Activated B cell treated with CpG ODN at 0.5 μM for 24 hours (primary cell): Measurements from ENCODE around the gene C6orf62. TPM values are rescaled to one million over a fixed set of nuclear protein-coding genes. Genes with fewer than 3 reads are reported as not detected.
A peak's percentile ranks its signal among the peaks of the same experiment; 100 is the strongest.
"Not testable (repeated sequence)": the region's sequence is repeated elsewhere in the genome, so short reads cannot be mapped to it uniquely, and the experiment has no call there.

ENCODE experiments used
- ATAC-seq: fragments of 200-7000 bp; cut with Tn5 transposase; one replicate; pipeline ENCODE4 v1.10.0; 2021; ENCODE audit warnings: low read depth, mild to moderate bottlenecking, moderate library complexity
- CTCF ChIA-PET: fragments of 350-600 bp; sonication (Branson Sonifier 250); formaldehyde crosslinking; loops from one replicate; lab custom pipeline; 2021; ENCODE audit warnings: antibody characterized with exemption; lab: Charles Lee
- POLR2A ChIA-PET: fragments of 350-600 bp; sonication (Branson Sonifier 250); formaldehyde crosslinking; loops from one replicate; lab custom pipeline; 2021; ENCODE audit warnings: antibody characterized with exemption; lab: Charles Lee
- DNase-seq: peaks from one replicate; pipeline ENCODE4 v3.0.0; 2022
- H3K27ac Mint-ChIP-seq: one replicate; pipeline ENCODE4 v1.8.0; 2020; ENCODE audit warnings: mixed read lengths
- H3K27me3 Mint-ChIP-seq: one replicate; pipeline ENCODE4 v1.8.0; 2021; ENCODE audit warnings: mixed read lengths
- H3K36me3 Mint-ChIP-seq: one replicate; pipeline ENCODE4 v1.8.0; 2021; ENCODE audit warnings: low read depth, mixed read lengths
- H3K4me1 Mint-ChIP-seq: one replicate; pipeline ENCODE4 v1.8.0; 2021; ENCODE audit warnings: mixed read lengths
- H3K4me3 Mint-ChIP-seq: one replicate; pipeline ENCODE4 v1.8.0; 2020; ENCODE audit warnings: mild to moderate bottlenecking, mixed read lengths
- H3K9me3 Mint-ChIP-seq: one replicate; pipeline ENCODE4 v1.8.0; 2020; ENCODE audit warnings: mixed read lengths
- CTCF ChIP-seq: fragments of 200-600 bp; IDR thresholded peaks from one replicate; pipeline ENCODE4 v1.8.0; 2022; ENCODE audit warnings: antibody characterized with exemption, mild to moderate bottlenecking
- intact Hi-C: fragments of 100-400 bp; cut with micrococcal nuclease; formaldehyde crosslinking; loops from one replicate; pipeline ENCODE4 v1.15.1; 2024
- total RNA-seq: library from RNA; stranded (reverse); gene quantifications from 2 replicates; pipeline ENCODE4 v1.2.3, GENCODE V29; 2022

C6orf62 gene
- total RNA-seq, 1 donor from 2014 or later: 135 TPM

DNA sequence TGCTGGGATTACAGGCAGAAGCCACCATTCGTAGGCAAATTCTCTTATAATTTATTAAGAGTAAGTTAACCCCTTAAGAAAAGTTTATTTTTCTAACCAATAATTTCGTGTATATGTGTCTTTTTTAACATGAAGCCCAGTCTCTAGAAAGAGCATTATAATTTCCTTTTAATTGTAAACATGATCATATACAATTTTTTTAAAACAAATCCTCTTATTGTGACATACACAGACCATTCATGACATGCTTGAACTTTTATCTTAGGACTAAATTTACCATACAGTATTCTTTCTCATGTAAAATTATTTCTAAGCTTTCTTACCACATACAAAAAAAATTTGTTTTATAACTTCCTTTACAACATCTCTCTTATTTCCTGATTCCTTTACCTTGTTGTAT lies 45.3 kb downstream of the C6orf62 start:
- Mint-ChIP-seq H3K4me3 (no peak overlapping the region), H3K9me3 (peaks cover 8% of the 10 kb centered on the region), H3K36me3 (peaks cover 11% of the 10 kb centered on the region), H3K27ac (no peak overlapping the region), H3K4me1 (peaks cover 4% of the 10 kb centered on the region), H3K27me3 (no peaks in the 10 kb centered on the region)
- no peak for TF ChIP-seq CTCF
- CTCF ChIA-PET: interaction anchor here (0.6 kb wide), 1 partner anchor 93 kb away, joined by 3 read pairs; no protein-coding TSS in a partner anchor
- intact Hi-C loops: no loop called here
- no peak for DNase-seq
- POLR2A ChIA-PET: no interaction called here
- no peak for ATAC-seq

- ATAC-seq (no peak), DNase-seq (no peak)
- POLR2A ChIA-PET: interaction anchor here (0.6 kb wide), 1 partner anchor 26 kb away, joined by 4 read pairs; no protein-coding TSS in a partner anchor
- Mint-ChIP-seq H3K27me3 (no peaks in the 10 kb centered on the region), H3K9me3 (peaks cover 8% of the 10 kb centered on the region), H3K4me1 (peaks cover 10% of the 10 kb centered on the region), H3K36me3 (peaks cover 11% of the 10 kb centered on the region), H3K4me3 (no peak overlapping the region), H3K27ac (no peak overlapping the region)
- CTCF ChIA-PET: no interaction called here
- TF ChIP-seq CTCF: no peak
- intact Hi-C loops: no loop called here
Measured at GRCh38 chr6:24672620-24673182, 46.3 kb downstream of the C6orf62 start.

- intact Hi-C loops, CTCF ChIA-PET, H3K27ac Mint-ChIP-seq: not testable (repeated sequence)
Measured at GRCh38 chr6:24671077-24671476, 47.9 kb downstream of the C6orf62 start.

GRCh38 chr6:24670492-24670891 lies 48.5 kb downstream of the C6orf62 start:
- Mint-ChIP-seq H3K36me3 (peaks cover 23% of the 10 kb centered on the region), H3K4me1 (peaks cover 27% of the 10 kb centered on the region)
- H3K4me3 Mint-ChIP-seq, POLR2A ChIA-PET, DNase-seq, CTCF ChIA-PET, ATAC-seq, H3K27ac Mint-ChIP-seq, intact Hi-C loops, H3K27me3 Mint-ChIP-seq, H3K9me3 Mint-ChIP-seq: not testable (repeated sequence)

More at GRCh38 chr6:24671077-24671476, 47.9 kb downstream of the C6orf62 start:
- Mint-ChIP-seq H3K4me1 (peaks cover 22% of the 10 kb centered on the region), H3K36me3 (peaks cover 24% of the 10 kb centered on the region)
- H3K4me3 Mint-ChIP-seq, DNase-seq, ATAC-seq, POLR2A ChIA-PET, H3K27me3 Mint-ChIP-seq, H3K9me3 Mint-ChIP-seq: not testable (repeated sequence)

GRCh38 chr6:24668997-24669361 lies 50.0 kb downstream of the C6orf62 start:
- ChIA-PET POLR2A (interaction anchor here (0.8 kb wide), 1 partner anchor 50 kb away, joined by 4 read pairs; the partner anchor contains the start of gene C6orf62), CTCF (no interaction called here)
- DNase-seq (no peak), ATAC-seq (no peak)
- Mint-ChIP-seq H3K4me3 (no peak overlapping the region), H3K9me3 (peaks cover 8% of the 10 kb centered on the region), H3K36me3 (peaks cover 29% of the 10 kb centered on the region), H3K4me1 (peaks cover 39% of the 10 kb centered on the region), H3K27me3 (no peaks in the 10 kb centered on the region), H3K27ac (no peak overlapping the region)
- TF ChIP-seq CTCF: no peak
- intact Hi-C loops: no loop called here

DNA sequence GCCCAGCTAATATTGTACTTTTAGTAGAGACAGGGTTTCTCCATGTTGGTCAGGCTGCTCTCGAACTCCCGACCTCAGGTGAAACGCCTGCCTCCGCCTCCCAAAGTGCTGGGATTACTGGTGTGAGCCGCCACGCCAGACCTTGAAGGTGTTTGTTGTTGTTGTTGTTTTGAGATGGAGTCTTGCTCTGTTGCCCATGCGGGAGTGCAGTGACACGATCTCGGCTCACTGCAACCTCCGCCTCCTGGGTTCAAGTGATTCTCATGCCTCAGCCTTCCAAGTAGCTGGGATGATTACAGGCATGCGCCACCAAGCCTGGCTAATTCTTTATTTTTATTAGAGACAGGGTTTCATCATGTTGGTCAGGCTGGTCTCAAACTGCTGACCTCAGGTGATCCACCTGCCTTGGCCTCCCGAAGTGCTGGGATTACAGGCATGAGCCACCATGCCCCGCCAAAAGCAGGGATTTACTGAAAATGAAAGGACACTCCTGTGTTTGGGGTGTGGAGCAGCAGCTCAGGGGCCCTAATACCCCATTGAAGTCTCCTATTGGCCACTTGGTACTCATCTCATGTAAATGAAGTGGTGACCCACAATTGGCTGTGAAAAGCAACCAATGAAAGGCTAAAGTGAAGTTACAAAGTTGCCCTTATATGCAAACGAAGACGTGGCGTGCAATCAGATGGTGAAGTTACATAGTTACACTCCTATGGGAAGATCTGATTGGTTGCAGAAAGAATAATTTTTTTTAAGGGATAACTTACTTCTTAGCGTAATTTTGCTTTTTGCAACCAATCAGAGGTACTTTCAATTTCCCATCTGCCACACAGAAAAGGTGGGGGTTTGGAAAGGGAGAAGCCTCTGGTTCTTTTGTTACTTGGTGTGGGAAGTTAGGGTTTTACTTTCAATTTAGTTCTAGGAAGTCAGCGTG lies 50.6 kb downstream of the C6orf62 start:
- ChIA-PET CTCF (interaction anchor here (0.6 kb wide), 1 partner anchor 509 kb away, joined by 3 read pairs; no protein-coding TSS in a partner anchor), POLR2A (interaction anchor here (0.8 kb wide), 1 partner anchor 51 kb away, joined by 4 read pairs; the partner anchor contains the start of gene C6orf62)
- DNase-seq, ATAC-seq, intact Hi-C loops, H3K9me3 Mint-ChIP-seq, H3K27me3 Mint-ChIP-seq: not testable (repeated sequence)
- peaks cover 46% of the 10 kb centered on the region for H3K4me1 Mint-ChIP-seq
- peaks cover 34% of the 10 kb centered on the region for H3K36me3 Mint-ChIP-seq
- peak overlapping the region; percentile 96 for H3K27ac Mint-ChIP-seq
- H3K4me3 Mint-ChIP-seq: peak overlapping the region; percentile 99
